ENCODE measurements around the gene NR2C2AP. TPM values are rescaled to one million over a fixed set of nuclear protein-coding genes. Genes with fewer than 3 reads are reported as not detected.

Gene NR2C2AP
- total and polyA plus RNA-seq, 12 donors: 3.2 to 23.4 (median 5.7) TPM

- H3K4me1 ChIP-seq: no peaks in the 10 kb centered on the region
- intact Hi-C loops (cut with DNase I): no loop called here
- peaks cover 0 to 4% (median 0%) of the 10 kb centered on the region in 7 donors for H3K27me3 ChIP-seq
- H3K36me3 ChIP-seq: peaks cover 0 to 17% (median 0%) of the 10 kb centered on the region in 9 donors
- no peak for TF ChIP-seq CTCF (IDR thresholded peaks at IDR 0.05)
- H3K9me3 ChIP-seq: peaks cover 0 to 9% (median 0%) of the 10 kb centered on the region in 11 donors
- 54% methylated on average over 23 to 26 of the region's 26 CpGs for WGBS, 2 donors
- DNase-seq (no peak), ATAC-seq (no peak)
- H3K27ac ChIP-seq: no peak overlapping the region
- H3K4me3 ChIP-seq: no peak overlapping the region
Observed at GRCh38 chr19:19160461-19161035, 42.7 kb downstream of the NR2C2AP start.

- Histone ChIP-seq H3K4me3 (no peak overlapping the region), H3K9me3 (peaks cover 0 to 10% (median 0%) of the 10 kb centered on the region in 11 donors), H3K27me3 (peaks cover 0 to 4% (median 0%) of the 10 kb centered on the region in 7 donors), H3K4me1 (no peaks in the 10 kb centered on the region), H3K27ac (no peak overlapping the region), H3K36me3 (peaks cover 0 to 17% (median 0%) of the 10 kb centered on the region in 9 donors)
- intact Hi-C loops (cut with DNase I): no loop called here
- TF ChIP-seq CTCF (IDR thresholded peaks at IDR 0.05): no peak
- WGBS, 2 donors: 88 to 91% methylated on average over 4 of the region's 4 CpGs
- ATAC-seq (no peak), DNase-seq (no peak)
Observed at GRCh38 chr19:19159534-19159933, 43.7 kb downstream of the NR2C2AP start.

GRCh38 chr19:19157808-19158207, 45.4 kb downstream of the NR2C2AP start:
- Histone ChIP-seq H3K4me3 (no peak overlapping the region), H3K4me1 (no peaks in the 10 kb centered on the region), H3K27ac (no peak overlapping the region), H3K27me3 (peaks cover 0 to 4% (median 0%) of the 10 kb centered on the region in 7 donors), H3K9me3 (peaks cover 0 to 10% (median 0%) of the 10 kb centered on the region in 11 donors), H3K36me3 (peaks cover 0 to 17% (median 0%) of the 10 kb centered on the region in 9 donors)
- intact Hi-C loops (cut with DNase I): no loop called here
- no peak for TF ChIP-seq CTCF (IDR thresholded peaks at IDR 0.05)
- ATAC-seq: no peak
- DNase-seq: no peak
- 81 to 82% methylated on average over 6 of the region's 6 CpGs for WGBS, 2 donors

- Histone ChIP-seq H3K27me3 (peaks cover 0 to 4% (median 0%) of the 10 kb centered on the region in 7 donors), H3K4me3 (no peak overlapping the region), H3K4me1 (no peaks in the 10 kb centered on the region), H3K27ac (no peak overlapping the region), H3K9me3 (peaks cover 0 to 10% (median 0%) of the 10 kb centered on the region in 11 donors), H3K36me3 (peaks cover 0 to 17% (median 0%) of the 10 kb centered on the region in 9 donors)
- 90% methylated on average over 10 of the region's 10 CpGs for WGBS, 2 donors
- TF ChIP-seq CTCF (IDR thresholded peaks at IDR 0.05): no peak
- no peak for ATAC-seq
- no peak for DNase-seq
- intact Hi-C loops (cut with DNase I): no loop called here
Observed at GRCh38 chr19:19155495-19156219, 47.6 kb downstream of the NR2C2AP start.

All from heart right ventricle (tissue), 16 donors.